ENCODE results near the gene GADD45GIP1. TPM values are rescaled to one million over a fixed set of nuclear protein-coding genes. Genes with fewer than 3 reads are reported as not detected.

Gene GADD45GIP1
- 31.4 TPM for total RNA-seq
- long read RNA-seq, transcript GADD45GIP1-201 (2 exons, 1,782 nt) = major isoform, 71 of 109 reads
- long read RNA-seq, partial matches to known transcripts = 26 of 109 reads
- long read RNA-seq, other reads (novel, unspliced or antisense) = 12 of 109 reads

- intact Hi-C loops (cut with micrococcal nuclease) = no loop called here
- no peaks in the 10 kb centered on the region for H3K9me3 ChIP-seq (replicated peaks)
- peak within 1 kb of the TSS; percentile 96 for H3K27ac ChIP-seq (replicated peaks)
- peak; percentile 83 for DNase-seq
- H3K4me1 ChIP-seq = peaks cover 58% of the 10 kb centered on the region
- no peaks in the 10 kb centered on the region for H3K27me3 ChIP-seq (ENCODE audit: low read depth)
- peak within 1 kb of the TSS; percentile 86 for H3K4me3 ChIP-seq
- H3K36me3 ChIP-seq = peaks cover 28% of the 10 kb centered on the region
- TF ChIP-seq CTCF (IDR thresholded peaks at IDR 0.05; ENCODE audit: borderline replicate concordance) = no peak
These were observed at the start of gene GADD45GIP1 for GRCh38 chr19:12956446-12957388. TSS of gene GADD45GIP1 (minus strand) at chr19:12957223. CDS start at chr19:12957212, 11 bp downstream.

DNA sequence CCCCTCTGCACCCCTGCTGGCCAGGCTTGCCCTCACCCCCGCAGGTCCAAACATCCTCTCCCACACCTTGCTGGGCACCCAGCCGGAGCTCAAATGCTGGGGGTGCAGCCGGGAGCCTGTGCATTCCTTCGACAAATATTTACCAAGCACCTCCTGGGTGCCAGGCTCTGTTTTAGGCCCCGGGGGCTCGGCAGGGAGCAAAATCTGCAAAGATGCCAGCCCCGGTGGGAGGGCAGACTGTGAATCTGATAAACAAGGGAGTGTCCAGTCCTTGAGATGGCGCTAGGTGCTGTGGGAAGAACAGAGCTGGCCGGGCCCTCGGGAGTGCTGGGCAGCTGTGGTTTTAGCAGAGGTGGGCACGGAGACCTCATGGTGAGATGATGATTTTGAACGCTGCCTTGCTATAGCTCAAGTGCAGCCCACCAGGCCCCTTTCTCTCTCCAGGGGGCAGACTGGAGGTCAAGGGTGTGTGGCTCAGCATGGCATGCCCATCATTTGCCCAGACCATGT, 48.9 kb upstream of the GADD45GIP1 start:
- Histone ChIP-seq H3K4me1 (peaks cover 98% of the 10 kb centered on the region), H3K27me3 (ENCODE audit: low read depth) (no peaks in the 10 kb centered on the region), H3K4me3 (no peak overlapping the region), H3K9me3 (replicated peaks) (no peaks in the 10 kb centered on the region), H3K36me3 (no peaks in the 10 kb centered on the region), H3K27ac (replicated peaks) (peak overlapping the region; percentile 95)
- DNase-seq = no peak
- intact Hi-C loops (cut with micrococcal nuclease) = no loop called here
- TF ChIP-seq CTCF (IDR thresholded peaks at IDR 0.05; ENCODE audit: borderline replicate concordance) = no peak

- Histone ChIP-seq H3K4me1 (peaks cover 98% of the 10 kb centered on the region), H3K27me3 (ENCODE audit: low read depth) (no peaks in the 10 kb centered on the region), H3K27ac (replicated peaks) (peak overlapping the region; percentile 95), H3K4me3 (no peak overlapping the region), H3K9me3 (replicated peaks) (no peaks in the 10 kb centered on the region), H3K36me3 (no peaks in the 10 kb centered on the region)
- intact Hi-C loops (cut with micrococcal nuclease) = no loop called here
- no peak for TF ChIP-seq CTCF (IDR thresholded peaks at IDR 0.05; ENCODE audit: borderline replicate concordance)
- no peak for DNase-seq
These were observed 48.2 kb upstream of the GADD45GIP1 start for GRCh38 chr19:13005253-13005652.

DNA sequence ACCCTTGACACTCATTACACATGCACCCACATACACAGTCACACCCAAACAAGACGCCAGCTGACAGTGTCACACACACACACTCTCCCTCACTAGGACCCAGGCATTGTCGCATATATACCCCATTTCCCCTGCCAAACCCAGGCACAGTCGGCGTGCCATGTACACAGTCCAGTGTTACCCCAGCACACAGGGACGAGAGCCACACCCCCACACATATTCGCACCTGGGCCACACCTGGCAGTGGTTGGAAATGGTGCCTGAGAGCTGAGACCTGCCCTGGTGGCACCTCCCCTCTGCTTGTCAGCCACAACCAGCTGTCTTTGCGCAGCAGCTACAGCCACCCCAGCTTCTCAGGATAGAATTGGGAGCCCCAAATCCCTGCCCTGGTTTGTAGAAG, 47.2 kb upstream of the GADD45GIP1 start:
- Histone ChIP-seq H3K36me3 (peaks cover 5% of the 10 kb centered on the region), H3K4me1 (peaks cover 97% of the 10 kb centered on the region), H3K27ac (replicated peaks) (peak overlapping the region; percentile 95), H3K4me3 (no peak overlapping the region), H3K27me3 (ENCODE audit: low read depth) (no peaks in the 10 kb centered on the region), H3K9me3 (replicated peaks) (no peaks in the 10 kb centered on the region)
- intact Hi-C loops (cut with micrococcal nuclease) = no loop called here
- no peak for TF ChIP-seq CTCF (IDR thresholded peaks at IDR 0.05; ENCODE audit: borderline replicate concordance)
- no peak for DNase-seq

DNA sequence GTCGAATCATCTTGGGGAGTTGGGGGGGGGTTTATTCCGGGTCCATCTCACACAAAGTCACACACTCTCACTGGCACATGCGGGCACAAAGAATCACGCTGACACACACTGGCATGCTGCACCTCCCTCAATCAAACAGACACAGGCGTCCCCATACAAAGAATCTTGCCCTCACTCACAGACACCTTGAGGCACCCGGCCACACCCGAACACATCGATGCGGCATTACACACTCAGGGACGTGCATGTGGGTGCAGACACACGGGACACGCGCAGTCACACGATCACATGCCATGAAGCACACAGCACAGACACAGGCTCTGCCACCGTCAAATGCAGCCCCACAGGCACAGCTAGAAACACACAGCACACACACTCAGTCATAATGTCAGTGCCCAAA, 46.1 kb upstream of the GADD45GIP1 start:
- Histone ChIP-seq H3K36me3 (peaks cover 14% of the 10 kb centered on the region), H3K9me3 (replicated peaks) (no peaks in the 10 kb centered on the region), H3K27me3 (ENCODE audit: low read depth) (no peaks in the 10 kb centered on the region), H3K4me1 (peaks cover 91% of the 10 kb centered on the region), H3K27ac (replicated peaks) (peak overlapping the region; percentile 95), H3K4me3 (peak overlapping the region; percentile 62)
- intact Hi-C loops (cut with micrococcal nuclease) = no loop called here
- TF ChIP-seq CTCF (IDR thresholded peaks at IDR 0.05; ENCODE audit: borderline replicate concordance) = no peak
- no peak for DNase-seq
